ENCODE results near the gene ATP5PB. TPM values are rescaled to one million over a fixed set of nuclear protein-coding genes. Genes with fewer than 3 reads are reported as not detected.

Gene ATP5PB
- total RNA-seq, 1 donor from 2014 or later, result 265 TPM

- no peaks in the 10 kb centered on the region for H3K9me3 ChIP-seq (ENCODE audit: control insufficient read depth in 3 of 3, low read length in 3 of 3)
- no peaks in the 10 kb centered on the region for H3K27me3 ChIP-seq (ENCODE audit: control insufficient read depth in 3 of 3, insufficient read depth in 3 of 3, low read length in 3 of 3)
- no peak overlapping the region for H3K9ac ChIP-seq (ENCODE audit: low read depth in 1 of 3, low read length in 3 of 3)
- peaks cover 23 to 56% (median 50%) of the 10 kb centered on the region in 3 donors for H3K36me3 ChIP-seq (ENCODE audit: control insufficient read depth in 3 of 3, insufficient read depth in 3 of 3, low read length in 3 of 3)
- H3K4me1 ChIP-seq (ENCODE audit: control insufficient read depth in 3 of 3, insufficient read depth in 3 of 3, low read length in 3 of 3), result peaks cover 20 to 26% (median 25%) of the 10 kb centered on the region in 3 donors
- H3K27ac ChIP-seq (ENCODE audit: low read depth, low read length), result no peak overlapping the region
- H3K4me3 ChIP-seq (ENCODE audit: low read length in 3 of 3), result no peak overlapping the region
These were observed 6.4 kb downstream of the ATP5PB start for GRCh38 chr1:111455642-111456031.

GRCh38 chr1:111461765-111462164, 12.5 kb downstream of the ATP5PB start:
- Histone ChIP-seq H3K4me1 (ENCODE audit: control insufficient read depth in 3 of 3, insufficient read depth in 3 of 3, low read length in 3 of 3) (no peaks in the 10 kb centered on the region), H3K9ac (ENCODE audit: low read depth in 1 of 3, low read length in 3 of 3) (no peak overlapping the region), H3K27ac (ENCODE audit: low read depth, low read length) (no peak overlapping the region), H3K4me3 (ENCODE audit: low read length in 3 of 3) (no peak overlapping the region), H3K9me3 (ENCODE audit: control insufficient read depth in 3 of 3, low read length in 3 of 3) (no peaks in the 10 kb centered on the region), H3K36me3 (ENCODE audit: control insufficient read depth in 3 of 3, insufficient read depth in 3 of 3, low read length in 3 of 3) (peaks cover 24 to 60% (median 50%) of the 10 kb centered on the region in 3 donors), H3K27me3 (ENCODE audit: control insufficient read depth in 3 of 3, insufficient read depth in 3 of 3, low read length in 3 of 3) (no peaks in the 10 kb centered on the region)

GRCh38 chr1:111462370-111463028, 13.2 kb downstream of the ATP5PB start:
- Histone ChIP-seq H3K4me1 (ENCODE audit: control insufficient read depth in 3 of 3, insufficient read depth in 3 of 3, low read length in 3 of 3) (no peaks in the 10 kb centered on the region), H3K36me3 (ENCODE audit: control insufficient read depth in 3 of 3, insufficient read depth in 3 of 3, low read length in 3 of 3) (peaks cover 18 to 57% (median 43%) of the 10 kb centered on the region in 3 donors), H3K4me3 (ENCODE audit: low read length in 3 of 3) (no peak overlapping the region), H3K9ac (ENCODE audit: low read depth in 1 of 3, low read length in 3 of 3) (no peak overlapping the region), H3K9me3 (ENCODE audit: control insufficient read depth in 3 of 3, low read length in 3 of 3) (no peaks in the 10 kb centered on the region), H3K27ac (ENCODE audit: low read depth, low read length) (no peak overlapping the region), H3K27me3 (ENCODE audit: control insufficient read depth in 3 of 3, insufficient read depth in 3 of 3, low read length in 3 of 3) (no peaks in the 10 kb centered on the region)

- H3K36me3 ChIP-seq (ENCODE audit: control insufficient read depth in 3 of 3, insufficient read depth in 3 of 3, low read length in 3 of 3), result peaks cover 19 to 54% (median 42%) of the 10 kb centered on the region in 3 donors
These were observed 13.9 kb downstream of the ATP5PB start for GRCh38 chr1:111463029-111463683.

GRCh38 chr1:111465754-111466153, 16.5 kb downstream of the ATP5PB start:
- Histone ChIP-seq H3K9me3 (ENCODE audit: control insufficient read depth in 3 of 3, low read length in 3 of 3) (no peaks in the 10 kb centered on the region), H3K36me3 (ENCODE audit: control insufficient read depth in 3 of 3, insufficient read depth in 3 of 3, low read length in 3 of 3) (peaks cover 24 to 55% (median 49%) of the 10 kb centered on the region in 3 donors), H3K9ac (ENCODE audit: low read depth in 1 of 3, low read length in 3 of 3) (no peak overlapping the region), H3K4me1 (ENCODE audit: control insufficient read depth in 3 of 3, insufficient read depth in 3 of 3, low read length in 3 of 3) (no peaks in the 10 kb centered on the region), H3K27me3 (ENCODE audit: control insufficient read depth in 3 of 3, insufficient read depth in 3 of 3, low read length in 3 of 3) (no peaks in the 10 kb centered on the region), H3K27ac (ENCODE audit: low read depth, low read length) (no peak overlapping the region), H3K4me3 (ENCODE audit: low read length in 3 of 3) (no peak overlapping the region)

More at GRCh38 chr1:111463029-111463683, 13.9 kb downstream of the ATP5PB start:
- Histone ChIP-seq H3K27ac (ENCODE audit: low read depth, low read length) (no peak overlapping the region), H3K4me3 (ENCODE audit: low read length in 3 of 3) (no peak overlapping the region), H3K9me3 (ENCODE audit: control insufficient read depth in 3 of 3, low read length in 3 of 3) (no peaks in the 10 kb centered on the region), H3K9ac (ENCODE audit: low read depth in 1 of 3, low read length in 3 of 3) (no peak overlapping the region), H3K27me3 (ENCODE audit: control insufficient read depth in 3 of 3, insufficient read depth in 3 of 3, low read length in 3 of 3) (no peaks in the 10 kb centered on the region), H3K4me1 (ENCODE audit: control insufficient read depth in 3 of 3, insufficient read depth in 3 of 3, low read length in 3 of 3) (no peaks in the 10 kb centered on the region)

- no peak overlapping the region for H3K4me3 ChIP-seq (ENCODE audit: low read length in 3 of 3)
- no peaks in the 10 kb centered on the region for H3K4me1 ChIP-seq (ENCODE audit: control insufficient read depth in 3 of 3, insufficient read depth in 3 of 3, low read length in 3 of 3)
- H3K9ac ChIP-seq (ENCODE audit: low read depth in 1 of 3, low read length in 3 of 3), result no peak overlapping the region
- no peak overlapping the region for H3K27ac ChIP-seq (ENCODE audit: low read depth, low read length)
- peaks cover 24 to 54% (median 51%) of the 10 kb centered on the region in 3 donors for H3K36me3 ChIP-seq (ENCODE audit: control insufficient read depth in 3 of 3, insufficient read depth in 3 of 3, low read length in 3 of 3)
- no peaks in the 10 kb centered on the region for H3K9me3 ChIP-seq (ENCODE audit: control insufficient read depth in 3 of 3, low read length in 3 of 3)
- no peaks in the 10 kb centered on the region for H3K27me3 ChIP-seq (ENCODE audit: control insufficient read depth in 3 of 3, insufficient read depth in 3 of 3, low read length in 3 of 3)
These were observed 17.2 kb downstream of the ATP5PB start for GRCh38 chr1:111466480-111466879.

GRCh38 chr1:111467865-111468716, 18.8 kb downstream of the ATP5PB start:
- Histone ChIP-seq H3K4me3 (ENCODE audit: low read length in 3 of 3) (no peak overlapping the region), H3K9me3 (ENCODE audit: control insufficient read depth in 3 of 3, low read length in 3 of 3) (no peaks in the 10 kb centered on the region), H3K36me3 (ENCODE audit: control insufficient read depth in 3 of 3, insufficient read depth in 3 of 3, low read length in 3 of 3) (peaks cover 20 to 54% (median 46%) of the 10 kb centered on the region in 3 donors), H3K27me3 (ENCODE audit: control insufficient read depth in 3 of 3, insufficient read depth in 3 of 3, low read length in 3 of 3) (no peaks in the 10 kb centered on the region), H3K9ac (ENCODE audit: low read depth in 1 of 3, low read length in 3 of 3) (no peak overlapping the region), H3K27ac (ENCODE audit: low read depth, low read length) (no peak overlapping the region), H3K4me1 (ENCODE audit: control insufficient read depth in 3 of 3, insufficient read depth in 3 of 3, low read length in 3 of 3) (no peaks in the 10 kb centered on the region)

GRCh38 chr1:111468717-111469100, 19.4 kb downstream of the ATP5PB start:
- Histone ChIP-seq H3K9me3 (ENCODE audit: control insufficient read depth in 3 of 3, low read length in 3 of 3) (no peaks in the 10 kb centered on the region), H3K4me1 (ENCODE audit: control insufficient read depth in 3 of 3, insufficient read depth in 3 of 3, low read length in 3 of 3) (no peaks in the 10 kb centered on the region), H3K36me3 (ENCODE audit: control insufficient read depth in 3 of 3, insufficient read depth in 3 of 3, low read length in 3 of 3) (peaks cover 20 to 54% (median 43%) of the 10 kb centered on the region in 3 donors), H3K9ac (ENCODE audit: low read depth in 1 of 3, low read length in 3 of 3) (no peak overlapping the region), H3K27ac (ENCODE audit: low read depth, low read length) (no peak overlapping the region), H3K4me3 (ENCODE audit: low read length in 3 of 3) (no peak overlapping the region), H3K27me3 (ENCODE audit: control insufficient read depth in 3 of 3, insufficient read depth in 3 of 3, low read length in 3 of 3) (no peaks in the 10 kb centered on the region)

- Histone ChIP-seq H3K4me3 (ENCODE audit: low read length in 3 of 3) (no peak overlapping the region), H3K36me3 (ENCODE audit: control insufficient read depth in 3 of 3, insufficient read depth in 3 of 3, low read length in 3 of 3) (peaks cover 20 to 51% (median 43%) of the 10 kb centered on the region in 3 donors), H3K4me1 (ENCODE audit: control insufficient read depth in 3 of 3, insufficient read depth in 3 of 3, low read length in 3 of 3) (no peaks in the 10 kb centered on the region), H3K27ac (ENCODE audit: low read depth, low read length) (no peak overlapping the region), H3K9me3 (ENCODE audit: control insufficient read depth in 3 of 3, low read length in 3 of 3) (no peaks in the 10 kb centered on the region), H3K9ac (ENCODE audit: low read depth in 1 of 3, low read length in 3 of 3) (no peak overlapping the region), H3K27me3 (ENCODE audit: control insufficient read depth in 3 of 3, insufficient read depth in 3 of 3, low read length in 3 of 3) (no peaks in the 10 kb centered on the region)
These were observed 20.3 kb downstream of the ATP5PB start for GRCh38 chr1:111469539-111469938.
